CD4-positive, alpha-beta T cell treated with Interleukin-10 for 1 hour (primary cell): ENCODE results near the gene RPS6KA2.
A peak's percentile ranks its signal among the peaks of the same experiment; 100 is the strongest.

Experiments used
- DNase-seq: peaks from one replicate; pipeline ENCODE4 v3.0.0-alpha.2; 2020

Gene RPS6KA2

DNA sequence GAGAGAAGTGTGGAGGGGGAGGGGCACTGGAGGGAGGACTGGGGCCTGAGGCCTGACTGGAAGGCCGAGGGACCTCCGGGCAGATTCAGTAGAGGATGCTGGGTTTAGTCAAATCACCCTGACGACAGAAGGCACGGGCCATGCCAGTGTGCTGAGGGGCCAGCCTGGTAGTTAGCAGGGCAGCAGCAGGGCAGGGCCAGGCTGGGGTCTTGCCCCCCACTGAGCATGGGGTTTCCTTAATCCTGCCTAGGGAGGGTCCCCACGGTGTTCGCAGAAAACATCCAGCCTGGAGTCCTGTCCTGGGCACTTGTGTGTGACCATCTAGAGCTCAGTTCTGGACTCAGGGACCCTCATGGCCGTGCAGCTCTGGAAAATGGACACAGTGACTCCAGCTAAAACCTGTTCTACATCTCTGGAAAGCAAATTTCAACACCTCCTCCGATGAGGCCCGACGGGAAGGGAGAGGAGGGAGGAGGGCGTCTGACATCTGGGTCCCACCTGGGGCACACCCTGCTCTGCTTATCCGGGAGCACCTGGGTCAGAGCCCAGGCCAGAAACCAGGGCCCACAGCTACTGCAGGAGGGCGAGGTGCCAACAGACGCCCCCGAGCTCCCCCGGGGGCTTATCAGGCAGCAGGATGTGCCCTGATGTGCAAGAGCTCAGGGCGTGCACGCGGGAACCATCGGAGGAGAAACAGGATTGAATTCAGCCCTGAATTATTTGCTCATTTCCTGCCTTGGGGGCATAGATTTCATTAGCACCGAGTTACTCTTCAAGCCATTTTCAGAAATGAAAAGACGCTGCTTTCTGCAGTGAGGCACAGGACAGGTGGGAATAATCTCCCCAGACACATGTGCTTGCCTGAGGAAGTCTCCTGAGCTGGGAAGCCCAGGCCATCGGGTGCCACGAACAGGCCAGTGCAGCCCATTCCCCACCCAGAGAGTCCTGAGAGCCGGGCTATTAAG lies 166.3 kb downstream of the RPS6KA2 start:
- no peak for DNase-seq

DNA sequence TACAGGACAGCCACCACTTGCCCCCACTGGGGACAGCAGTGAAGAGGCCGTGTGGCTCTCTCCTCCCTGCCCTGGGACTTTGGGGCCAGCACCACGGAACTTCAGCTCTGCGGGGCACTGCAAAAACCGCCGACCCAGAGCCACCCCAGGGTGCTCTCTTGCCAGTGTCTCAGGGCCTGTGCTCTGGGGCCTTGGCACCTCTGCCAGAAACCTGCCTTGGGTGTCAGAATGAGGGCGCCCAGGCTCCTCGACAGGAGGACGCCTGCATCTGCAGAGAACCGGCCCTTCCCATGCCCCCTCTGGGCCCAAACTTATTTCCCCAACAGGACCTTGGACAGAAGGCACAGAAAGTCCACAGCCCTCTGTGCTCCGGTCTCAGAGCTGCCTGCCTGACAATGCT lies 167.1 kb downstream of the RPS6KA2 start:
- no peak for DNase-seq

DNA sequence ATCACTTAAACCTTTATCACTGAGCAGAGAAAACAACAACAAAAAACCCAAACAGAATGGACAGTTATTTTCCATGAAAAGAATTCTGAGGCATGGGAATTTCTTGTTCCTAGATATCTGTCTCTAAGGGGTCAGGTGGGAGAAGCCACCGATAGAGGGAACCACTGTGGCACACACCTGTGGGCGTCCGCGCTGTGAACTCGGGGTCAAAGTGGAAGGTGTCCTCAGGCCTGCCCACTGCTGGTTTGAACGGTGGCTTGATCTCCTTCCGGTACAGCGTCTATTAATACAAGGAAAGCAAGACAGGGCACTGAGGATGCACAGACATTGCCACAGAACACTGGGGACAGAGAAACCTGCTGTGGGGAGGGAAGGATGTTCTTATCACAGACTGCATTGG lies 167.8 kb downstream of the RPS6KA2 start:
- DNase-seq = no peak

DNA sequence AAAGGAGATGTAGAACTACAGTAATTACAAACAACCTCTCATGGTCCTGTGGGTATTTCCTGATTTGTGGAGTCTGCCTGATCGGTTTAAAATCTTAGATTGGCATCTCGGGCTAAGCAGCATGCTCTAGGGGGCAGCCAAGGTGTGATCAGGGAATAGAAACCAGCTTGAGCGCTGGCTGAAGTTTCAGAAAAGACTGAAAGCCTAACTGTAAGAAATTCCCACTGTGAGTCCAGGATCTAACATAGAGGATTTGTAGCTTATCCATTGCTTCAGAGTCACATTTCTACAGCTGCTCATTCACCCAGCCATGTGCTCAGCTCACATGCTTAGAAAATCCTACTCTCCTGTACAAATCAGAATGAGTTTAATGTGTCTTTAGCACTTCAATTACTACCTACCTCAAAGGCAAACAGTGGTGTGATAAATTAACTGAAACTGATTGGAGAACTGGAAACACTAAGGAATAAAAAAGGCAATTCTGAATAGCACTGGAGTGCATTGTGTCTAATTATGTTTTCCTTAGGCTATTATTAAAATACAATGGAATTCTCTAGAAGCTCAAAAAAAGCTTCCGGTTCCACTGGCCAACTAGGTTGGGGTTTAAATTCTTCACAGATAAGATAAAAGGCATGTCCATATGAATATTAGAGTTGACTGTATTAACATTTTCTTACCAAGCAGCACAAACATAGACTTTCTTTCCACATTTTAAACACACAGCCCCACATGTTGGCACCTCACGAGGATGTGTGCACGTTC lies 170.5 kb downstream of the RPS6KA2 start:
- DNase-seq = peak; percentile 25

DNA sequence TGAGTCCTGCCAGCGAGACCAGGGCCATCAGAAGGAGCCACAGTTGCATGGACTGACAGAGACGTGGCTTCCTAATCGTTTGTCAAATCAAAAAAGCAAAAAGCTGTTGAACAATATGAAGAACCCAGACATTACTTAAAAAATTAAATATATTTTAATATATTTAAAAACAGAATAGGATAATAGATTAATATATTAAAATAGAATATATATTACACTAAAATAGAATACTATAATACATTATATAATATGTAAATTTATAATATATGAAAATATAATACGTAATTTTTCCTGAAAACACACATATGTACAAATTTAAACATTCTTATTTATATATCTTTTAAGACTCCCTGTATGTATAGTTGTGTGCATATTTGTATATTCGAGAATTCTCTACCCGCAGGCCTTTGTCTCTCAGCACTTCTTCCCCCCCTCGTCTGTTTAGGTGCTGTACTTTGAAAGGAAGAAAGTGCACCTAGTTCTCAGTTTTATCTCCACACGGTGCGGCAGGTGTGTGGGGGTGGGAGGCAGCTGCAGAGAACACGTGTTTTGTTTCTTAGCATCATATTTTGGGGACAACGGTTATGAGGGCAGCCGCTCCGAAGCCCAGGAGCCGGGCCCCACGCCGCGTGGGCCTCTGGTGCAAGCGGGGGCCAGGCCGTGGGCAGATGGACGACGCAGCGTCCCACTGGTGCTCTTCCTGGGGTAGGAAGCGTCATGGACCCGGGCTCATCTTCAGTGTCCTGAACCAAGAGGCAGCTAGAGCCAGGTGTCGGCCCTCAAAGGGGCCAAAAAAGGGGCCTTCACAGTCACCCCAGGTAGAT lies 172.1 kb downstream of the RPS6KA2 start:
- DNase-seq = no peak

DNA sequence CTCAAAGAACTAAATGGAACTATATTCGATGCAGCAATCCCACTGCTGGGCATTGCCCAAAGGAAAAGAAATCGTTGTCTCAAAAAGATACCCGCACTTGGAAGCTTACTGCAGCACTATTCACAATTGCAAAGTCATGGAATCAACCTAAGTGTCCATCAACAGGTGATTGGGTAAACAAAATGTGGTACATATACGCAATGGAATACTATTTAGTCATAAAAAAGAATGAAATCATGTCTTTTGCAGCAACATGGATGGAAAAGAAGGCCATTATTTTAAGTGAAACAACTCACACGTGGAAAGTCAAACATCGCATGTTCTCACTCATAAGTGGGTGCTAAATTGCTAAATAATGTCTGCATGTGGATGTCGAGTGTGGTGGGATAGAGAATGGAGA lies 173.4 kb downstream of the RPS6KA2 start:
- no peak for DNase-seq

DNA sequence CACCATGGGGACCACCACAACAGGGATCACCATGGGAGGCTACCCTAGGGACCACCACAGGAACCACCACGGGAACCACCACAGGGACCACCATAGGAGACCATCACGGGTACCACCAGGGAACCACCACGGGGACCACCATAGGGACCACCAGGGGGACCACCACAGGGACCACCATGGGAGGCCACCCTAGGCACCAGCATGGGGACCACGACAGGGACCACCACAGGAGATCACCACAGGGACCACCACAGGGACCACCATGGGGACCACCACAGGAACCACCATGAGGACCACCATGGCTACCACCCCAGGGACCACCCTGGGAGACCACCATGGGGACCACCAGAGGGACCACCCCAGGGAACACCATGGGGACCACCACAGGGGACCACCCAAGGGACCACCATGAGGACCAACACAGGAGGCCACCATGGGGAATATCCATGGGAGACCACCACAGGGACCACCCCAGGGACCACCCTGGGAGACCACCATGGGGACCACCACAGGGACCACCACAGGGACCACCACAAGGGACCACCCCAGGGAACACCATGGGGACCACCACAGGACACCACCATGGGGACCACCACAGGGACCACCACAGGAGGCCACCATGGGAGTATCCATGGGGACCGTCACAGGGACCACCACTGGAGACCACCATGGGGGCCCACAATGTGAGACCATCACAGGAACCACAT lies 176.7 kb downstream of the RPS6KA2 start:
- DNase-seq = no peak

DNA sequence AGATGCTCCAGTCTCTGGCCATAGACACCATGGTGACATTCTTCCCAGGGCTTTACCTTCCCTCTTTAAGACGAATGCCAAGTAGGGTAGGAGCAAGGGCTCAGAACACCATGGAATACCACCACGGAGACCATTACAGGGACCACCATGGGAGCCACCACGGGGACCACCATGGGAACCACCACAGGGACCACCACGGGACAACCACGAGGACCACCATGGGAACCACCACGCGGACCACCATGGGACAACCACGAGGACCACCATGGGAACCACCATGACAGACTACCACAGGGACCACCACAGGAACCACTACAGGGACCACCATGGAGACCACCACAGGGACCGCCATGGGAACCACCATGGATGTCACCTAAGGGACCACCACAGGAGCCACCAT lies 177.4 kb downstream of the RPS6KA2 start:
- no peak for DNase-seq

DNA sequence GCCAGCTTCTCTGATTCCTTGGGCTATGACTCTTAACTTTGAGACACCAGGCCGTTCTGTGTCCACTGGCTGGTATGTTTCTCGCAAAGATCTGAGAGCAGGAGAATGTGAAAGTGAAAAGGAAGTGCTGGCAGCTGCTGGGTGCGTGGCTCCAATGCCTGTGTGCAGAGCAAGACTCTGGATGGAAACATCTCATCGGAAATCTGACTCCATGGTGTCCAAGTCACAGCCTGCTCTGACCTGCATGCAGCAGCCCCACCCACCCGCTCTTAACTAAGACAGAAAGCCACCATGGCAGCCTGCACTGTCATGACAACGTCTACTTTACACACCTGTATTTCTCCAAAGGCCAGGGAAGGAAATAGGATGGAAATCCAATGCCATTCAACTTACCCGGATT lies 178.0 kb downstream of the RPS6KA2 start:
- DNase-seq = no peak

DNA sequence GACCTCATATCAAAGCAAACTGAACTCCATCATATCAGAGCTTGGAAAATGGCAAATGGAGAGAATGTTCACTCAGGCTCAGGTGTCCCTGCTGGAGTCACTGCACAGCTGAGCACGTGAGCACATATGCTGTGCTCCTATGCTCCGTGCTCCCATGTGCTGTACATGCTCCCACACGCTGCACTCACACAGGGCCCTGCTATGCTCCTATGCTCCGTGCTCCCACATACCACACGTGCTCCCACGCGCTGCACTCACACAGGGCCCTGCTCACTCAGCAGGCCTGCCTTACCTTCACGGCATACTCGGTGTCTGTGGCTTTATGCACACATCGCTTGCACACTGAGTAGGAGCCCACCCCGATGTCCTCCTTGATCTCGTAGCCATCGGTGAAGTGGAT lies 178.6 kb downstream of the RPS6KA2 start:
- no peak for DNase-seq

DNA sequence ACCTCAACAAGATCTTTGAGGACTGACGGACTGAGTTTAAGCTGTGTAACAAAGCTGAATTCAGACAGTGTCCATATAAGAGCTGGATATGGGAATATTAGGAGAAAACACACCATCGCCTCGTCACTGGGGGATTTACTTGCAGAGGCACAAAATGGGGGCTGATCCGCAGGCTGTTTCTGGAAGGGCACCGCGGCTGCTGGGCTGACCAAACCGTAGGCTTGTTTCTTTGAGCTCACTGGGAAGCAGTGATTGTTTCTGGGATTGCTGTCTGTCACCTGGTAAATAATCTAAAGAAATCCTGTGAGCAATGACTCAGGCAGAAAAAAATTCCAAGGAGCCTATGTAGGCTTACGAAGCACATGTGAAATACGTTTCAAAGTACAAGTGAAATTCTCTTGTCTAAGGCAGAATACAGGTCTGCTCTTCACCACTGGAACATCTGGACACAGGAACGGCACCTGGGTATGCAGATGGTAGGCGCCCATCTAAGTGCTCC lies 180.4 kb downstream of the RPS6KA2 start:
- DNase-seq = no peak

DNA sequence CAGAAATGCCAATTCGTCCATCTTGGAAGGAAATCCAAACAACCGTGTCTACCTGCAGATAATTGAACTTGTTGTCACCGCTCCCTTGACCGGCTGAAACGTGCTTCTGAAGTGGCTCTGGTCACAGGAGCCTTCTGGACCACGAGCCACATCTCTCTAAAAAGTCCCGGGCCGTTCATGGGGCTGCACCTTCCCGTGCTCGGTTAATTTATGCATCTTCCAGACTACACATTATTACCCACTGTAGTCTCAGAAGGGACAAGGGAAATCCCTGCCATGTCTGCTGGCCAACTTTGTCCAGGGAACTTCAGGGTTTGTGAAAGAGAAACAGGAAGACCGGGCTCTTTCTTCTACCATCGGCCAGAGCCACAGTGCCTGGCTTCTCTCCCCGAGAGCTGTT lies 180.9 kb downstream of the RPS6KA2 start:
- DNase-seq = no peak

DNA sequence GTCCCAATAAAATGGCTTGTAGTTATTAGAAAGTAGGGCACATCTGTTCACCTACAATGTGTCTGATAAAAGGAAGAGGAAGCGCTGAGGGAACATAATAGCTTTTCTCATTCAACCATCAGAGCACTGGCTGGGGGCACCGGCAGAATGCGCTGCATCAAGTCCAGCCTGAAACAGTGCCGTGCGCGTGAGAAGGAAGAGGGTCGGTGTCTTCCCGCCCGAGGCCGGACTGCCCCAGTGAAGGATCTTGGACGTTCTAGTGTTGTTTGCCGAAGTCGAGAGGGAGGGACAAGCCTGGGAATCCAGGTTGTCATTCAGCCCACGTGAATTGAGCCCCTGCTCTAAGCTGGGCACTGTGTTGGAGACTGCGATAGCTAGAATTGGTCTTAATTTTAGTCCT lies 182.6 kb downstream of the RPS6KA2 start:
- no peak for DNase-seq

DNA sequence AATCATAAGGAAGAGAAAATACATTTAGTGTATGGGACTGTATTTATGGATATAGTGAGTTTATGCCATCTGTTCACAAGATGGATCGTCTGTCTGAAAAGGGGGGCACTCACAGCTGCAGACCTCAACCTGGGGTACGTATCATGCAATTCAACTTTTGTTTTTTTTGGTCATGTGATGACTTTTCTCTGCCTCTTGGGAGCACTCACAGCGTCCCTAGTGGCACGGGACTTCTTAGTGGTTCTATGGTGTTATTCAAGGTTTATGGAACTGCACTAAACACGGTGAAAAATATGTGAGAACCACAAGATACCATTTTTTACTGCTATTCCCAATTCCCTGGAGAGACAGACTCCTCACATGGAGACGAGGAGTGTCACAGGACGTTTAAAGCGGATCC lies 183.9 kb downstream of the RPS6KA2 start:
- DNase-seq = no peak

DNA sequence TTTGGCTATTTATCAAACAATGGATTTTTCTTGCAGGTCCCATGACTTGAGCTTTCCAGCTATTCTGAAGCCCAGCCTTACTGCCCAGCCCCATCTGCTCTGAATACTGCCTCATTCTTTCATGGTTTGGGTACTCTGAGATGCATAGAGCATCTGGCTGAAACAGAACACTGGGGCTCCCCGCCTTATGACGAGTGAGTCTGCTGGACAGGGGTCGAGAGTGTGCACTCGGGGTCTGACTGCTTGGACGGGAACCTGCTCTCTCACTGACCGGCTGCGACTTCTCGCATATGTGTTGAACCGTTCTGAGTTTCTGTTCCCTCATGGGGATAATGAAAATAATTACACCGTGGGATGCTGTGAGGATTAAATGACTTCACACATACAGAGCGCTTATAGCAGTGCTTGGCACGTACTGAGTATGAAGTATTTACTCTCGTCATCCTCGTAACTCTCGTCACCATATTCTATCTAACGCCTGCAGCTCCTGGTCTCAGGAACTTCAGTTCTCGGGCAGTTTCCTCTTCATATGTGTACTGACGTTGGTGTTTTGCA lies 184.8 kb downstream of the RPS6KA2 start:
- no peak for DNase-seq

DNA sequence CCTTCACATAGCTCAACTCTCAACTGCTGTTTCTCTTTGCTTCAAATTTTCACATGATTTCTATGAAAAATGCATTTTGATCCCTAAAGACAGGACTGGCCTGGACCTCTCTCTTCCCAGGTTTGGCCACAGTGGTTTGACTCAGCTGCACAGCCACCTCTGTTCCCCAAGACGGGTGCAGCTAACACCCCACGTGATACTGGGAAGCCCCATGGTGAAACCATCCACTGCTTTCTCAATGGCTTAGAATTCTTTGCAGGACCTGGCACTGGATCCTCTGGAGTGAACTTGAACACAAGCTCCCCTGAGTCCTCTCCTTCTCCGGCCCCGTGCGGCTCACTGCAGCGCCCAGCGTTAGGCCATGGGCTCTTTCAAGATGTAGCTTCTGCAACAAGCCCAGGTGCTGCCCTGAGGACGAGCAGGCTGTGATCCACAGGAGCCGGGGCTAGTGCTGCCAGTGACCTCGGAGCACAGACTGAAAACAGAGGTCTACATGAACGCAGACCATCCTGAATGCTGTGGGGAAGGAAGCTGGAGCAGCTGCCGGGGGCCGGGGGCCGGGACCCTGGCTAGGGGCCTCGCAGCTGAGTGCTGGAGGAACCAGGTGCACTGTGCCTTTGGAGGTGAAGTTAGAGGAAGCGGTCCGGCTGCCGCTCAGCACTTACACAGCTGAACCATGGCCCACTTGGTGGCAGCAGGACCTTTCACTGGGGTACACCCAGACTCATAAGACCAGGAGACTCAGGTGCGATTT lies 185.5 kb downstream of the RPS6KA2 start:
- DNase-seq = no peak

DNA sequence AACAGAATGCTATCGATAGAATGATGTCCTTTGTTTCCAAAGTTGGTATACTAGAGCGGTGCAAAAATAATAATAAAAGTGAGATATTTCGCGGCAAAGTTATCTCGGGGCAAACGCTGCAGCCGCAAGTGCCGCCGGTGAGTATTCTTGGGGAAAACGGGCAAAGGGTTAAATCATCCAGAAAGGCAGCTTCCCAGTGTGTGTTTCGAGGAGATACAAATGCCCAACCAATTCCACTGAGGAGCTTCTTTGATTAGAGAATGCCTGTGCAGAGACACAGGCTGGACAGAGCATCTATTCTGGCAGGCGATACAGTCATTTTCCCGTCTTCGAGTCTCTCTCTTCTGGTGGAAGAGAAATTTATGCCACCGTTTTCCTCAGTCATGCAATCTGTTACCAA lies 186.3 kb downstream of the RPS6KA2 start:
- DNase-seq = no peak

DNA sequence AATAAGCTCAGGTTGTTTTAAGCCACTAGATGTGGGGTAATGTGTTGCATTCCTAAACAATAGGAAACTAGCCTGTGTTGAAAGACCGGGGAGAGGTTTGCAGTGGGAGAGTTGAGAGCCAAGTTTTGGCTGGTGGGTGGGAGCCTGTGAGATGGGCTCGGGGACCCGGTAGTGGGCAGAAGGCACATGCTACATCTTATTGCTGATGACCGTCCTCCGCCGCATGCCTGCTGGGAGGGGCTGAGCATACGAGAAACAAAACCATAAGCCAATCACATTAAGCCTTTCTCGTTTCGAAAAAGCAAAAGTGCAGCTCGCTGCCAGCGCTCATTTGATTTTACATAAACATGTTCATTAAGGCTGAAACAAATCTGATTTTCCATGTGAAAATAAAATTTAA lies 186.9 kb downstream of the RPS6KA2 start:
- no peak for DNase-seq

DNA sequence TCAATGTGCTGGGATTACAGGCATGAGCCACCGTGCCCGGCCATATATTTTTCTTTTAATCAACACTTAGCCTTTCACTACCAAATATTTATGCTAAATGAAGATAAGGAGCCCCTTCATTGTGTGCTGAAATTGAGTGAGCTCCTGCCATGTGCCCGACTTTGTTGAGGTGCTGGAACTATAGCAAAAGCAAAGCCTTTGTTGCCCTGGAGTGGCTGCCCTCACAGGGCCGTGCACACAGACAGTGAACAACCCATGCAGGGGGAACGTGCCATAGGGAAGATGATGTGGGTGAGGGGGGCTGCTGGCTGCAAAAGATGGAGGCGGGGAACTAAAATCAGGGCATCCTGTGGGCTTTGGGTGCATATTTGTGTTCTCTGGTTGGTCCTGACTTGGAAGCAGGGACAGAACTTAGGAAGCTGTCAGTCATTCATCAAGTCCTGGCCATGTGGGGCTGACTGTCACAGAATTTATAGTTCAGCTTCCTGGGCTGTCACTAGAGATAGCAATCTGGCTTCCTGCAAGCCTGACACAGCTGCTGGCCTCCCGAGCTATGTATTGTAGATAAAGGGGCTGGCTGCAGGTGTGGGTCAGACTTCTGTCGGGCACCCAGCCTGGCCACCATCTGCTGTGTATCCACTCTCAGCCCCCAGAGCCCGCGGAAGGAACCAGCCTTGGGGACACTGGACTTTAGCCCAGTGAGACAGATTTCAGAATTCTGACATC lies 187.5 kb downstream of the RPS6KA2 start:
- DNase-seq = no peak

DNA sequence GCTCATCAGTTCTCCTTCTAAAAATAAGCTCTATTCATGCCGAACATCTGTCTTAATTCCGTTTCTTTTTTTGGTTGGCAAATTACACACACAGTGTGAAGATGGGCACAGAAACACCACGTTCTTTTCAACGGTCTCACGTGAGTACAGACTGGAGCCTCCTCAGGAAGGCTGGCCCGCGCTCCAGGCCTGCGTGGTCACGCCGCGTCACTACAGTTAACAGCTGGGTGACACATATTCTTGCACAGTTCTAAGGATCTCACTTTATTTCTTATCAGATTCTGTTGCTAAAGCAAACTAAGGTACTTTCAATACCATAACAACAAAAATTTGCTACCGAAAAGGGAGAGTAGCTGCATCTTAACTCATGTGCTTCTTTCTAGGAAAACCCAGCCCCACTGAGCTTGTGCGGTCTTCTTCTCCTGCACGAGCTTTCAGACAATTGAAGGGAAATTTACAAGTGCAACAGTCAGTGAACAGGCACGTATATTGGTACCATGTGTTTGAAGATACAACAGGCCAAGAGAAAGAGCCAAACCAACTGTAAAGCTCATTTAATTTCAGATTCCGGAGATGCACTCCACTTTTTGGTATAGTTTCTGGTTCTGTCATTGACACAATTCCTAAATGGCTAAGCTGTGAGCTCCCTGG lies 188.7 kb downstream of the RPS6KA2 start:
- no peak for DNase-seq
